Myocyte (in vitro differentiated cells): ENCODE results near the gene MUC21. TPM values are rescaled to one million over a fixed set of nuclear protein-coding genes. Genes with fewer than 3 reads are reported as not detected.

Experiments used
- total RNA-seq: library from RNA; depleted of rRNA; stranded (reverse); fragments of >200 nt; gene quantifications from 2 replicates; pipeline ENCODE4 v1.2.3, GENCODE V29; 2014

Gene MUC21
- total RNA-seq, 1 donor from 2014 or later = not detected

Other genes starting within 250 kb of the MUC21 start
- 168 and 175 TPM in 2 replicates for gene FLOT1, start 241.0 kb upstream of the MUC21 start, total RNA-seq
- gene IER3, start 239.2 kb upstream of the MUC21 start, total RNA-seq = 45.8 and 55.5 TPM in 2 replicates
- 88.6 and 89.0 TPM in 2 replicates for gene DDR1, start 99.2 kb upstream of the MUC21 start, total RNA-seq
- 5.5 and 7.3 TPM in 2 replicates for gene GTF2H4, start 75.5 kb upstream of the MUC21 start, total RNA-seq
- gene VARS2, start 69.5 kb upstream of the MUC21 start, total RNA-seq = 21.3 and 21.7 TPM in 2 replicates
- not detected in 2 replicates for gene SFTA2, start 51.5 kb upstream of the MUC21 start, total RNA-seq
- not detected in 2 replicates for gene MUCL3, start 42.7 kb upstream of the MUC21 start, total RNA-seq
- not detected in 2 replicates for gene MUC22, start 26.8 kb downstream of the MUC21 start, total RNA-seq
- 1.2 and 2.4 TPM in 2 replicates for gene C6orf15, start 128.9 kb downstream of the MUC21 start, total RNA-seq
- 0.21 and 0.29 TPM in 2 replicates for gene PSORS1C1, start 131.1 kb downstream of the MUC21 start, total RNA-seq
- 0.16 TPM in 1 of 2 replicates, not detected in the other for gene CDSN, start 136.7 kb downstream of the MUC21 start, total RNA-seq
- gene PSORS1C2, start 155.3 kb downstream of the MUC21 start, total RNA-seq = not detected in 2 replicates
- gene CCHCR1, start 174.1 kb downstream of the MUC21 start, total RNA-seq = 11.9 and 19.8 TPM in 2 replicates
- 2.8 and 4.0 TPM in 2 replicates for gene TCF19, start 174.9 kb downstream of the MUC21 start, total RNA-seq
- 1.4 and 2.5 TPM in 2 replicates for gene POU5F1, start 187.0 kb downstream of the MUC21 start, total RNA-seq